GM19328 (cell line): Measurements from ENCODE around the gene KPNA3.
A peak's percentile ranks its signal among the peaks of the same experiment; 100 is the strongest.
"Not testable (repeated sequence)": the region's sequence is repeated elsewhere in the genome, so short reads cannot be mapped to it uniquely, and the experiment has no call there.

ENCODE experiments used
- ATAC-seq: cut with Tn5 transposase; IDR thresholded peaks from one replicate; pipeline ENCODE4 v1.9.1; 2021; ENCODE audit warnings: mild to moderate bottlenecking, moderate library complexity; ENCODE audit not compliant: unreplicated experiment

KPNA3 gene

GRCh38 chr13:49759503-49759902 lies 33.0 kb downstream of the KPNA3 start:
- ATAC-seq, result no peak

- no peak for ATAC-seq
These were observed 36.2 kb downstream of the KPNA3 start for GRCh38 chr13:49756263-49756662.

GRCh38 chr13:49754146-49754545 lies 38.3 kb downstream of the KPNA3 start:
- ATAC-seq, result no peak

- ATAC-seq, result no peak
These were observed 42.6 kb downstream of the KPNA3 start for GRCh38 chr13:49749848-49750247.

GRCh38 chr13:49746111-49746510 lies 46.4 kb downstream of the KPNA3 start:
- ATAC-seq, result no peak

GRCh38 chr13:49740870-49741269 lies 51.6 kb downstream of the KPNA3 start:
- no peak for ATAC-seq

GRCh38 chr13:49739498-49740187 lies 52.8 kb downstream of the KPNA3 start:
- ATAC-seq, result no peak

- ATAC-seq, result no peak
These were observed 59.1 kb downstream of the KPNA3 start for GRCh38 chr13:49733181-49733951.

GRCh38 chr13:49731766-49732165 lies 60.7 kb downstream of the KPNA3 start:
- ATAC-seq, result no peak

GRCh38 chr13:49716615-49717014 lies 75.9 kb downstream of the KPNA3 start:
- ATAC-seq, result no peak

- no peak for ATAC-seq
These were observed 77.7 kb downstream of the KPNA3 start for GRCh38 chr13:49714757-49715156.

GRCh38 chr13:49711218-49711863 lies 81.1 kb downstream of the KPNA3 start:
- no peak for ATAC-seq

GRCh38 chr13:49704264-49704663 lies 88.2 kb downstream of the KPNA3 start:
- ATAC-seq, result not testable (repeated sequence)

- no peak for ATAC-seq
These were observed 91.0 kb downstream of the KPNA3 start for GRCh38 chr13:49701491-49701890.

- no peak for ATAC-seq
These were observed 95.0 kb downstream of the KPNA3 start for GRCh38 chr13:49697468-49697867.

- no peak for ATAC-seq
These were observed 98.0 kb downstream of the KPNA3 start for GRCh38 chr13:49694446-49694845.

- no peak for ATAC-seq
These were observed 98.6 kb downstream of the KPNA3 start for GRCh38 chr13:49693877-49694276.

GRCh38 chr13:49693191-49693733 lies 99.2 kb downstream of the KPNA3 start:
- no peak for ATAC-seq

- ATAC-seq, result peak; percentile 98
These were observed 101.3 kb downstream of the KPNA3 start, which contains the start of gene EBPL for GRCh38 chr13:49690995-49691784. TSS of gene EBPL (minus strand) at chr13:49691486. CDS start at chr13:49691424, 62 bp downstream.

GRCh38 chr13:49690133-49690994 lies 102.1 kb downstream of the KPNA3 start:
- peak; percentile 15 for ATAC-seq
